GM21515 (cell line): ENCODE results near the gene DNAJC18.

ENCODE experiments used
- ATAC-seq: cut with Tn5 transposase; IDR thresholded peaks from one replicate; pipeline ENCODE4 v1.9.1; 2021; ENCODE audit not compliant: unreplicated experiment

The DNAJC18 gene

GRCh38 chr5:139371482-139372435 is 67.6 kb downstream of the DNAJC18 start:
- no peak for ATAC-seq

- ATAC-seq = no peak
Measured at GRCh38 chr5:139369181-139369580, 70.1 kb downstream of the DNAJC18 start.

GRCh38 chr5:139368613-139369012 is 70.7 kb downstream of the DNAJC18 start:
- no peak for ATAC-seq

GRCh38 chr5:139364466-139364865 is 74.9 kb downstream of the DNAJC18 start:
- ATAC-seq = no peak

GRCh38 chr5:139363937-139364336 is 75.4 kb downstream of the DNAJC18 start:
- ATAC-seq = no peak

GRCh38 chr5:139361835-139362429 is 77.4 kb downstream of the DNAJC18 start:
- no peak for ATAC-seq

- ATAC-seq = no peak
Measured at GRCh38 chr5:139360384-139360783, 78.9 kb downstream of the DNAJC18 start.
